Fibroblast of gingiva (primary cell): Measurements from ENCODE around the gene MCUR1.
A peak's percentile ranks its signal among the peaks of the same experiment; 100 is the strongest.
"Not testable (repeated sequence)": the region's sequence is repeated elsewhere in the genome, so short reads cannot be mapped to it uniquely, and the experiment has no call there.

ENCODE experiments used
- DNase-seq: peaks from one replicate; pipeline ENCODE4 v3.0.0-alpha.2; 2011; ENCODE audit warnings: low read depth

MCUR1 gene

GRCh38 chr6:13776602-13777001 lies 37.8 kb downstream of the MCUR1 start:
- DNase-seq = no peak

GRCh38 chr6:13775466-13775865 lies 38.9 kb downstream of the MCUR1 start:
- not testable (repeated sequence) for DNase-seq

- not testable (repeated sequence) for DNase-seq
Observed at GRCh38 chr6:13772358-13773030, 41.9 kb downstream of the MCUR1 start.

- no peak for DNase-seq
Observed at GRCh38 chr6:13769655-13770053, 44.7 kb downstream of the MCUR1 start.

GRCh38 chr6:13769034-13769654 lies 45.2 kb downstream of the MCUR1 start:
- no peak for DNase-seq

- DNase-seq = peak; percentile 64
Observed at GRCh38 chr6:13767121-13767808, 47.1 kb downstream of the MCUR1 start.

GRCh38 chr6:13766201-13766634 lies 48.1 kb downstream of the MCUR1 start:
- peak; percentile 59 for DNase-seq

- DNase-seq = no peak
Observed at GRCh38 chr6:13765570-13765969, 48.8 kb downstream of the MCUR1 start.

GRCh38 chr6:13764996-13765395 lies 49.4 kb downstream of the MCUR1 start:
- no peak for DNase-seq

- DNase-seq = no peak
Observed at GRCh38 chr6:13763740-13764381, 50.5 kb downstream of the MCUR1 start.

GRCh38 chr6:13762611-13763441 lies 51.5 kb downstream of the MCUR1 start:
- DNase-seq = peak; percentile 99

- DNase-seq = peak; percentile 92
Observed at GRCh38 chr6:13761361-13762036, 52.9 kb downstream of the MCUR1 start.

GRCh38 chr6:13760307-13761304 lies 53.8 kb downstream of the MCUR1 start:
- peak; percentile 93 for DNase-seq

- DNase-seq = no peak
Observed at GRCh38 chr6:13759025-13759424, 55.3 kb downstream of the MCUR1 start.

GRCh38 chr6:13754644-13755043 lies 59.7 kb downstream of the MCUR1 start:
- DNase-seq = no peak

GRCh38 chr6:13743736-13744127 lies 70.6 kb downstream of the MCUR1 start:
- DNase-seq = no peak

GRCh38 chr6:13742961-13743735 lies 71.2 kb downstream of the MCUR1 start:
- DNase-seq = no peak

- DNase-seq = no peak
Observed at GRCh38 chr6:13741365-13741764, 73.0 kb downstream of the MCUR1 start.
